Activated T-helper 2 cell treated with anti-CD3 and anti-CD28 coated beads, Interferon-gamma antibody, Interleukin-2, Interleukin-4, amounts not matched to agents 10 μg/mL and 5 μg/mL and 100 μg/mL, durations not matched to agents 14 hours and 24 hours and 36 hours (primary cell): Measurements from ENCODE around the gene TUG1. TPM values are rescaled to one million over a fixed set of nuclear protein-coding genes. Genes with fewer than 3 reads are reported as not detected.
A peak's percentile ranks its signal among the peaks of the same experiment; 100 is the strongest.

Experiments
- DNase-seq: peaks from one replicate; pipeline ENCODE4 v3.0.0; 2021; ENCODE audit warnings: low spot score
- H3K27ac Mint-ChIP-seq: one replicate; pipeline ENCODE4 v1.8.0; 2021; ENCODE audit warnings: mixed read lengths
- H3K27me3 Mint-ChIP-seq: one replicate; pipeline ENCODE4 v1.8.0; 2021; ENCODE audit warnings: low read depth, mixed read lengths
- H3K36me3 Mint-ChIP-seq: one replicate; pipeline ENCODE4 v1.8.0; 2021; ENCODE audit warnings: low read depth, mixed read lengths
- H3K4me1 Mint-ChIP-seq: one replicate; pipeline ENCODE4 v1.8.0; 2021; ENCODE audit warnings: low read depth, mixed read lengths
- H3K4me3 Mint-ChIP-seq: one replicate; pipeline ENCODE4 v1.8.0; 2021; ENCODE audit warnings: low read depth, mild to moderate bottlenecking, moderate library complexity, mixed read lengths
- H3K9me3 Mint-ChIP-seq: one replicate; pipeline ENCODE4 v1.8.0; 2021; ENCODE audit warnings: mixed read lengths
- intact Hi-C: fragments of 100-400 bp; cut with micrococcal nuclease; formaldehyde crosslinking; loops from one replicate; pipeline ENCODE4 v1.15.1; 2023
- total RNA-seq: library from RNA; stranded (reverse); gene quantifications from 2 replicates; pipeline ENCODE4 v1.2.3, GENCODE V29; 2022

TUG1 gene
- total RNA-seq, 1 donor from 2014 or later = 68.2 TPM

DNA sequence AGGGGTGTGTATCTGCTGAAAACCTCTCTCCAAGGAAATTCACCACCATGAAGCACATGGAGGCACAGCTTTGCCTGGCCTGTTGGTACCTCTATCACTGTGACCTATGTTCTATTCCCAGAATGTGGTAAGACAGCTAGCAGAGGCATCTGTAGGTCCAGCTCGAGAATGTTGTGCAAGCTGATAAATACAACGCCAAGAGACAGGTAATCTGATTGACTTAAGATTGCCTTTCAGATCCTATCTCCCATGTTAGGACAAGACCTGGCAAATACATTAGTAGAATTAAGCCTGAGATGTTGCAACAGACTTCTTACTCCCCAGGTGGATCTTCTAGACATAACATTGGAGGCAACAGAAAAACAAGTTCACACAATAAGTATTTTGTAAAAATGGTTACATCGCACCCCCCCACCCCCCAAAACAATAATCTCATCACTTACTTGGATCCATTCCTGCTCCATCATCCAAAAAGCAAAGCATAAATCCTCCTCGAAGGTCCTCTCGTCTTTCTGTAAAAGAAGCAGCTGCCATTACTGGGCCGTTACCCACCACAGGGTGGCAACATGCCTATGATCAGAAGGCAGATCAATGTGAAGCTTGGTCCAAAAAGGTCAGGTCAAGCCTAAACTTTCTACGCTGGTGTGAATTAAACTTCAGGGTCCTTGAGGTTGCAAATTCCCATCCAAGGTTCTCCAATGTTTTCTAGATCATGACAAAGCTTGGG, 19.0 kb upstream of the TUG1 start:
- H3K27me3 Mint-ChIP-seq = no peaks in the 10 kb centered on the region
- DNase-seq = no peak
- peaks cover 11% of the 10 kb centered on the region for H3K4me1 Mint-ChIP-seq
- intact Hi-C loops = loop anchor here (5.0 kb wide), 1 partner anchor 132 kb away; the partner anchor contains the start of gene SMTN
- H3K36me3 Mint-ChIP-seq = peaks cover 64% of the 10 kb centered on the region
- H3K9me3 Mint-ChIP-seq = no peaks in the 10 kb centered on the region
- no peak overlapping the region for H3K27ac Mint-ChIP-seq
- H3K4me3 Mint-ChIP-seq = no peak overlapping the region

DNA sequence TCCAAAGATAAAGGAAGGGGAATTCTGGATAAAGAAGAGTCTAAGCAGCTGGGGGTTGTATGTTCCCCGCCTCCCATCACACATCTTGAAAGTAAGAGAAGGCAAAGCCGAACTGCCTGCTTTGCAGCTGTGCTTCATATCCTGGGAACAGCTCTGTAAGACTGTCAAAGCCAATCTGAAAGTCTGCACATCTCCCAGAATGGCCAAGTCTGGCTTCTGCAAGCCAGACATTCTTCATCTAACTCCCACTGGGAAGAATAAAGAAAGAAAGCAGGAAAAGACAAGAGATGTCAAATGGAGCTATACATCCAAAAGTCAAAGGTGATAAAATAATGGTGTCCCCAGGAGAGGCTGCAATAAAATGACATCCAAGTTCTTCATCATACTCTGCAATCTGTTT, 15.9 kb upstream of the TUG1 start:
- no peak for DNase-seq
- Mint-ChIP-seq H3K27me3 (no peaks in the 10 kb centered on the region), H3K36me3 (peaks cover 59% of the 10 kb centered on the region), H3K27ac (no peak overlapping the region), H3K4me3 (no peak overlapping the region), H3K9me3 (no peaks in the 10 kb centered on the region), H3K4me1 (peaks cover 9% of the 10 kb centered on the region)
- intact Hi-C loops = no loop called here

DNA sequence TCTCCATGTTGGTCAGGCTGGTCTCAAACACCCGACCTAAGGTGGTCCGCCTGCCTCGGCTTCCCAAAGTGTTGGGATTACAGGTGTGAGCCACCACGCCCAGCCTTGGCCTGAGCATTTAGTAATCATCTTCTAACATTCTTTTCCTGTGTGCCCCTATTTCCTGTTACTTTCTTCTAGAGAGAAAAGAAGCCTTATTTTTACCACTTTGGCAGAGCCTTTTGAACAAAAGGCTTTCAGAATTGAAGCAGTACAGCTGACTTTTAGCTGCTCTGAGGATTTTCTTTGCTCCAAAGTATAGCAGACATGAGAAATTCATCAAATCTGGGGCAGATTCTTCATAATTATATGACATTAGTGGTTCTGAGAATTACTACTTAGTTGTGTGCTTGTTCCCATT, 13.9 kb upstream of the TUG1 start:
- intact Hi-C loops = no loop called here
- no peak overlapping the region for H3K4me3 Mint-ChIP-seq
- no peak overlapping the region for H3K27ac Mint-ChIP-seq
- H3K4me1 Mint-ChIP-seq = peaks cover 9% of the 10 kb centered on the region
- DNase-seq = no peak
- no peaks in the 10 kb centered on the region for H3K27me3 Mint-ChIP-seq
- H3K9me3 Mint-ChIP-seq = no peaks in the 10 kb centered on the region
- H3K36me3 Mint-ChIP-seq = peaks cover 47% of the 10 kb centered on the region

DNA sequence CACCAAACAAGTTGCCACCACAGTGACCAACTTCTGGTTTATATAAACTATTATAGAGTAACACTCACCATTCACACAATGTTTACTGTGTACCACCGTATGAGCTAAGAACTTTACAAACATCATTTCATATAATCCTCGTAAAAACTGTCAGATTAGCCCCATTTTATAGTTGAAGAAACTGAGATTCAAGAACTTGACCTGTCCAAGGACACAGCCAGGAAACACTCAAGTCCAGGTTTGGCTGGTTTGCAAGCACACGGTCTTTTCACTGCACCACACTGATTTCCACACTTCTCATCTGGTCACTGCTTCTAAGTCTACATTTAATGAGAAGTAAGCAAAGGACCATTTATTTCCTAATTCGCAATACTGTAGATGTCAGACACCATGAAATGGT, 4.2 kb upstream of the TUG1 start:
- Mint-ChIP-seq H3K4me1 (peaks cover 16% of the 10 kb centered on the region), H3K36me3 (peaks cover 60% of the 10 kb centered on the region), H3K27me3 (no peaks in the 10 kb centered on the region), H3K27ac (no peak overlapping the region), H3K9me3 (peaks cover 13% of the 10 kb centered on the region), H3K4me3 (no peak overlapping the region)
- intact Hi-C loops = loop anchor here (10.0 kb wide), 1 partner anchor 700 kb away; the partner anchor contains the start of gene OSM
- DNase-seq = no peak

DNA sequence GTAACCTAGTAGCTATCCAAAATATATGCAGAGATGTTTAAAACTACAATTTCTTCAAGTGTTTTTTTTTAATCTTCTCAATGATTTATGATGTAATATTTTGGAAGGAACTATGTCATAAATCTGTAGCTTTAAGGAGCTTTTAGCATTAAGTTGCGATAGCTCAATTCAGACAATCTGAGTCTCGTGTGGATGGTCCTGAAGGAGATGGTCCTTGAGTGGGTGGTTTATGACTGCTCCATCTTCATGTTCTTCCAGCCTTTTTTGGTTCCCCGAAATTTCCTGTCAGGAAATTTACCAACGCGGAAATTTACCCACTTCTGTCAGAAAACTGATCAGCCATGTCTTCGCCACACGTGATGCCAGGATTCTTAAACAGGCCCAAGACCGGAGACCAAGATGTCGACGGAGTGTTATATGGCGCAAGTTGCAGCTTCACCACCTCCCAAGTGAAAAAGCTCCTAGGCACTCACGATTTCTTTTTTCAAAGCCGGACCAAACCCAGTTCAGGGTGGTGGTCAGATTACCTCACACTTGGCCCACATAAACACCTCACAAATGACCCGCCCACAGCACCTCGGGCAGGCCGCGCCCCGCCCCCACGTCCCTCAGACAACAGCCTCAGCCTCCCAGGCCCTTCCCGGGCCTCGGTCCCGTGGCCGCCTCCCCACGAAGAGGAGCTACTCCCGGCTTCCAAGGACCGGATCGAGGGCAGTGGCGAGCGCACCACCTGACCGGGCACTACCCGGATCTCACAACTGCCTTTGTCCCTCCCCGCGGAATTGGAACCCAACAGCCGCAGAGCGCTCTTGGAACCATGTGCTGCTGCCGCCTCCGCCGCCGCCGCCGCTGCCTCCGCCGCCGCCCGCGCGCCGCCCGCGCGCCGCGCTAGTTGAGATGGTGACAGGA, 796 bp upstream of the TUG1 start, which contains the start of gene MORC2:
TSS of gene MORC2 (minus strand) at position 760 of the 909 bp plus-strand sequence. CDS start 885 bp downstream, outside the sequence.
- intact Hi-C loops = loop anchor here (2.0 to 10.0 kb wide), 2 partner anchors 47 to 703 kb away; partner anchors contain the start of gene OSM
- peak within 1 kb of the TSS; percentile 93 for H3K27ac Mint-ChIP-seq
- no peaks in the 10 kb centered on the region for H3K27me3 Mint-ChIP-seq
- H3K4me1 Mint-ChIP-seq = peaks cover 25% of the 10 kb centered on the region
- no peak for DNase-seq
- H3K36me3 Mint-ChIP-seq = peaks cover 88% of the 10 kb centered on the region
- peaks cover 35% of the 10 kb centered on the region for H3K9me3 Mint-ChIP-seq
- H3K4me3 Mint-ChIP-seq = peak within 1 kb of the TSS; percentile 86

DNA sequence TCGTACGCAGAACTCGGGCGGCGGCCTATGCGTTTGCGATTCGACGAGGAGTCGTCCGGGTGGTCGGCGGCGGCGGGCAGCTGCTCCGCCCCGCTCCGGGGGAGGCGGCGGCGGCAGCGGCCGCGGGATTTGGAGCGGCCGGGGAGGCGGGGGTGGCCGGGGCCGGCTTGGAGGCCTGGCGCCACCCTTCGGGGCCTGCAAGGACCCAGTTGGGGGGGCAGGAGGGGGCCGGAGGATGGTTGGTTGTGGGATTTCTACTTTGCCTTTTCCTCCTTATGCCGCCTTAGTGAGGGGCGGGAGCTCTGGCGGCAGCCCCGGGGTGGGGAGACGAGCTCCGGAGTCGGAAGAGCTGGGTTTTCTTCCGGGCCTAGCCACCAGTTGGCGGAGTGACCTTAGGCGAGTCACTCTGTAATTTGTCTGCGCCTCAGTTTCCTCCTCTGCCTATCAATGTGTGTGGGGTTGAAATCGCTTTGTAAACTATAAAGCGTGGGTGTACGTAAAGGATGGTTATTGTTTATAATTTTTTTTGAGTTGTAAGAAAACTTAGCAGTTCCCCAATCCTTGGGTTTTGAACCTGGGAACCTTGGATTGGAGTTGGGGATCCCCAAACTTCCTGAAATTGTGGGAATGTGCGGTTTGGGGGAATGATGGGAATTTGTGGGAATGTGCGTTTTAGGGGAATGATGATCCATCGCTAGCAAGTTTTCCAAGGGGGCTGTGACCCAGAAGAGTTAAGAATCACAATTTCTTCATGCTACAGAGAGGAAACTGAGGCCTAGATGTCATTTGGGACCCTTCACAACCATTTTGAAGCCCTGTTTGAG, 679 bp downstream of the TUG1 start:
- H3K4me1 Mint-ChIP-seq = peaks cover 18% of the 10 kb centered on the region
- H3K27ac Mint-ChIP-seq = peak overlapping the region; percentile 80
- no peaks in the 10 kb centered on the region for H3K27me3 Mint-ChIP-seq
- peaks cover 46% of the 10 kb centered on the region for H3K9me3 Mint-ChIP-seq
- intact Hi-C loops = loop anchor here (1.0 to 10.0 kb wide), 3 partner anchors 49 to 705 kb away; partner anchors contain the start of gene OSM
- peak; percentile 52 for DNase-seq
- H3K36me3 Mint-ChIP-seq = peaks cover 92% of the 10 kb centered on the region
- H3K4me3 Mint-ChIP-seq = peak overlapping the region; percentile 86

DNA sequence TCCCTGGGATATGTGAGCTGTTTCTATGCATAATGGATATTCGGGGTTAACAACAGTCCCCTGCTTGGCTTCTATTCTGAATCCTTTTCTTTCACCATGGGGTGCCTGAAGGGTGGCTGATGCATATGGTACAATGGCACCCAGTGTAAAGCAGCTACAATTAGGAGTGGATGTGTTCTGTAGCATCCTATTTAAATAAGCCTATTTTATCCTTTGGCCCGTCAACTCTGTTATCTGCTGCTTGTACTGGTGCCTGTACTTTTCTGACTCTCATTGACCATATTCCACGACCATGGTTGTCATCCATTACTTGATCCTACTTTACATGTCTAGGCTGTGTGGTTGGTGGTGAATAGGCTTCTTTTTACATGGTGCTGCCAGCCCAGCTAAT, 1.3 kb downstream of the TUG1 start:
- Mint-ChIP-seq H3K9me3 (peaks cover 53% of the 10 kb centered on the region), H3K4me3 (peak overlapping the region; percentile 86), H3K4me1 (peaks cover 15% of the 10 kb centered on the region), H3K27me3 (no peaks in the 10 kb centered on the region), H3K36me3 (peaks cover 92% of the 10 kb centered on the region), H3K27ac (peak overlapping the region; percentile 80)
- intact Hi-C loops = no loop called here
- DNase-seq = no peak

DNA sequence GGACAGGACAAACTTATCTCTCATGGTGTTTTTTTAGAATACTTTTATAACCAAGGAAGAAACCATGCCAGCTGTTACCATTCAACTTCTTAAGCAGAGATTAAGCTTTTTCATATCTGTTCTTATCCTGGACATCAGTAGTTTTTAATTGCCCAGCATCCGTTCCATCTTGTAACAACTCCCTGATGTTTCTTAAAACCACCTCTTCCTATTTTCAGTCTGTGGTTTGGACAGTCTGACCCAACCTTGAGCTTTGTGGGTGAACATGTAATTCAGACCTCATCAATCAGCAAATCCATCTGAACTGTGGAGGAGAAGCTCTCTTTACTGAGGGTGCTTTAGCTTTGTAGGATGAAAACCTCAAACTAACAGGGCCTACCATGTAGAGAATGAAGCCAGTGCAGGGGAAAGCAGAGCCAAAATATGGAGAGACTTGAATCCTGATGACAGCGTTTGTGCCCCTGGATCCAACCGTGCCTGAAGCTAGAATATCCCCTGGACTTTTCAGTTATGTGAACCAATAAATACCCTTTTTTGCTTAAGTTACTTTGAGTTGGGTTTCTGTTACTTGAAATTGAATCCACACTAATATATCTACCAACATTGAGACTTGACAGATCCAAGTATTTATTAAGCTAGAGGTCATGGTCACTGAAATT, 9.4 kb downstream of the TUG1 start:
- Mint-ChIP-seq H3K27me3 (no peaks in the 10 kb centered on the region), H3K27ac (no peak overlapping the region), H3K9me3 (peaks cover 84% of the 10 kb centered on the region), H3K4me1 (peaks cover 6% of the 10 kb centered on the region), H3K36me3 (peaks cover 67% of the 10 kb centered on the region), H3K4me3 (no peak overlapping the region)
- intact Hi-C loops = no loop called here
- DNase-seq = no peak

DNA sequence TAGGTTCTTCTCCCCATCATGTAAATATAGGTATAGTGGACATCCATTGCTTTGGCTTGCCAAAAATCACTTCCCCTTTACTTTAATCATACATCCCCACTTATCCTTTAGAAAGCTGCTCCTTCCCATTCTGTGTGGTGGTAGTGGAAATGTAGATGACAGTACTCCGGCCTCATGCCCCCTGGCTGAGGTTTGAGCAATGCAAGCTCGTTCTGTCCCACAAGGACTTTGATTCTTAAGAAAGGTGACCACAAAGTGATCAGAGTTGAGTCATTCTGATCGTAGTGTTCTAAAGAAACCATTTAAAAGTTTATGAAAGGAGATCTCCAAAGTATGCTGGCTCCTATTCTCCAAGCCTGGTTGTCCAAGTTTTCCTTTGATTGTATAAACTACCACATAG, 10.9 kb downstream of the TUG1 start:
- H3K36me3 Mint-ChIP-seq = peaks cover 52% of the 10 kb centered on the region
- intact Hi-C loops = no loop called here
- H3K27ac Mint-ChIP-seq = no peak overlapping the region
- H3K4me3 Mint-ChIP-seq = no peak overlapping the region
- H3K9me3 Mint-ChIP-seq = peaks cover 87% of the 10 kb centered on the region
- DNase-seq = no peak
- H3K4me1 Mint-ChIP-seq = peaks cover 6% of the 10 kb centered on the region
- H3K27me3 Mint-ChIP-seq = no peaks in the 10 kb centered on the region

DNA sequence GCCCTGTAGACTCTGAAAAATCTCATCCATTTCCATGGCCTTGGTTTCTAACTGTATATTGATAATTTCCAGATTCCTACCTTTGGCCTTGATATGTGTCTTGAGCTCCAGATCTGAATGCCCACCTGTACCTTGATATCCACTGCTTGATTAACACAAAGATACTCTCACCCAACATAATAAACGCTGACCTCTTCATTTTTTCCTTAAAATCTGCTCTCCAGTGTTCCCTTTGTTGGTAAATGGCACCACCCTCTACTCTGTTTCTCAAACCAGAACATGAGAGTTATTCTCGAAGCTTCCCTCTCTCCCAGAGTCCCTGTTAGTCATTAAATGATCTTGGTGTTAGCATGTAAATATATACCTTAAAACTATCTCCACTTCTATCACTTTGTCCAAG, 13.4 kb downstream of the TUG1 start:
- Mint-ChIP-seq H3K4me1 (peaks cover 6% of the 10 kb centered on the region), H3K9me3 (peaks cover 62% of the 10 kb centered on the region), H3K27me3 (no peaks in the 10 kb centered on the region), H3K27ac (no peak overlapping the region), H3K36me3 (peaks cover 26% of the 10 kb centered on the region), H3K4me3 (no peak overlapping the region)
- intact Hi-C loops = no loop called here
- no peak for DNase-seq

DNA sequence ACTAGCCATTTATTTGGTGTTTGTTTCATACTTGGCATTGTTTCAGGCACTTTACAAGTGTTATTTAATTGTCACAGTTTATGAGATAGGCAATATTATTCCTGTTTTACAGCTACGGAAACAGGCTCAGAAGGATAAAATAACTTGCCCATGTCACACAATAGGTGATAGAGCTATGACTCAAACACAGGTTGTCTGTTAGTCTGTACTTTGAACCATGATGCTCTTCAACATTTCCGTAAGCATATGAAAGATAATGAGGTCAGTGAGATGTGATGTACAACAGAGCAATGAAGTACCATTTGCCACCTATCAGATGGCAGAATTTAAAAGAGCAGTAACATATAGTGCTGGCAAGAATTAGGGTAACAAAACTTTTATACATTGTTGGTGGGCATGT, 15.3 kb downstream of the TUG1 start:
- DNase-seq = no peak
- intact Hi-C loops = no loop called here
- Mint-ChIP-seq H3K9me3 (peaks cover 55% of the 10 kb centered on the region), H3K27ac (no peak overlapping the region), H3K4me1 (peaks cover 4% of the 10 kb centered on the region), H3K4me3 (no peak overlapping the region), H3K27me3 (no peaks in the 10 kb centered on the region), H3K36me3 (peaks cover 10% of the 10 kb centered on the region)
